ENCODE results near the gene SLC13A4.

DNA sequence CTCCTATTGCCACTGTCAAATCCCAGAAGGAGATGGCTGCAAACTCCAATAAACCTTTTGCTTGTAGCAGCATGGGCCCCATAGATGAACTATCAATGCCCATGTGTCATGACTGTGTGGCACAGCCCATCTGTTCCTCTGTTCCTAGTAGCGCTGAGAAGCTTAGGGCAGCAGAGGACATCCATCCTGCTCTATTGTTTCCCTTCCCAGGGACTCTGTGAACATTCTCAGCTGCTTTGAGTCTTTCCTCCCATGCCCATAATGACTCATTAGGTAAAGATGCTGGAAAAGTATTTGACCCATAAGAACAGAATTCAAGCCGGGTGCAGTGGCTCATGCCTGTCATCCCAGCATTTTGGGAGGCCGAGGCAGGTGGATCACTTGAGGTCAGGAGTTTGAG lies 37.4 kb downstream of the SLC13A4 start:
- TF ChIP-seq FOS (IDR thresholded peaks at IDR 0.05; ENCODE audit: borderline replicate concordance, insufficient read depth, low read length) (peak; percentile 52), EZH2 (IDR thresholded peaks at IDR 0.05; ENCODE audit: borderline replicate concordance, low read depth, low read length, severe bottlenecking) (no peak), POLR2AphosphoS5 (IDR thresholded peaks at IDR 0.05; ENCODE audit: insufficient read depth, low read depth, low read length) (no peak), GATA2 (IDR thresholded peaks at IDR 0.05; ENCODE audit: insufficient read depth, insufficient read length, low read depth, low read length) (no peak), POLR2A (IDR thresholded peaks at IDR 0.05; ENCODE audit: low read depth, low read length) (no peak)
- TF ChIP-seq, protein P1, sequence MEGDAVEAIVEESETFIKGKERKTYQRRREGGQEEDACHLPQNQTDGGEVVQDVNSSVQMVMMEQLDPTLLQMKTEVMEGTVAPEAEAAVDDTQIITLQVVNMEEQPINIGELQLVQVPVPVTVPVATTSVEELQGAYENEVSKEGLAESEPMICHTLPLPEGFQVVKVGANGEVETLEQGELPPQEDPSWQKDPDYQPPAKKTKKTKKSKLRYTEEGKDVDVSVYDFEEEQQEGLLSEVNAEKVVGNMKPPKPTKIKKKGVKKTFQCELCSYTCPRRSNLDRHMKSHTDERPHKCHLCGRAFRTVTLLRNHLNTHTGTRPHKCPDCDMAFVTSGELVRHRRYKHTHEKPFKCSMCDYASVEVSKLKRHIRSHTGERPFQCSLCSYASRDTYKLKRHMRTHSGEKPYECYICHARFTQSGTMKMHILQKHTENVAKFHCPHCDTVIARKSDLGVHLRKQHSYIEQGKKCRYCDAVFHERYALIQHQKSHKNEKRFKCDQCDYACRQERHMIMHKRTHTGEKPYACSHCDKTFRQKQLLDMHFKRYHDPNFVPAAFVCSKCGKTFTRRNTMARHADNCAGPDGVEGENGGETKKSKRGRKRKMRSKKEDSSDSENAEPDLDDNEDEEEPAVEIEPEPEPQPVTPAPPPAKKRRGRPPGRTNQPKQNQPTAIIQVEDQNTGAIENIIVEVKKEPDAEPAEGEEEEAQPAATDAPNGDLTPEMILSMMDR (IDR thresholded peaks at IDR 0.05; ENCODE audit: extremely low read depth in 1 of 2, insufficient read depth in 1 of 2, low read depth in 1 of 2, low read length in 2 of 2): no peak
- TF ChIP-seq, protein P2, sequence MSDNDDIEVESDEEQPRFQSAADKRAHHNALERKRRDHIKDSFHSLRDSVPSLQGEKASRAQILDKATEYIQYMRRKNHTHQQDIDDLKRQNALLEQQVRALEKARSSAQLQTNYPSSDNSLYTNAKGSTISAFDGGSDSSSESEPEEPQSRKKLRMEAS (IDR thresholded peaks at IDR 0.05; ENCODE audit: insufficient read depth, insufficient read length): no peak
